GM12892 (cell line): ENCODE measurements around the gene TCIRG1.

ENCODE experiments used
- POLR2A ChIP-seq: IDR thresholded peaks from 2 replicates; pipeline ENCODE4 v1.6.1; 2011; ENCODE audit warnings: low read depth, low read length, control low read depth
- POLR2AphosphoS5 ChIP-seq: IDR thresholded peaks from 2 replicates; pipeline ENCODE4 v1.6.1; 2011; ENCODE audit warnings: low read depth, low read length, control low read depth
- TAF1 ChIP-seq: IDR thresholded peaks from 2 replicates; pipeline ENCODE4 v1.6.1; 2011; ENCODE audit warnings: low read depth, mild to moderate bottlenecking, control low read depth, low read length, borderline replicate concordance

GRCh38 chr11:68008381-68009337 is 30.2 kb upstream of the TCIRG1 start:
- TF ChIP-seq POLR2AphosphoS5 (no peak), TAF1 (no peak), POLR2A (no peak)
